HepG2 (cell line): Measurements from ENCODE around the gene YIF1A. TPM values are rescaled to one million over a fixed set of nuclear protein-coding genes. Genes with fewer than 3 reads are reported as not detected.
A peak's percentile ranks its signal among the peaks of the same experiment; 100 is the strongest.

Experiments used
- ARNT2 ChIP-seq: sonication (generic); formaldehyde crosslinking; IDR thresholded peaks from 2 replicates; pipeline ENCODE4 v1.8.0; 2022; ENCODE audit warnings: mild to moderate bottlenecking, low read depth, missing genetic modification reagents, moderate library complexity
- ETV5 ChIP-seq: IDR thresholded peaks from 2 replicates; pipeline ENCODE4 v1.6.1; 2018; ENCODE audit warnings: missing biosample characterization, missing genetic modification reagents, inconsistent platforms, borderline replicate concordance
- HCFC1 ChIP-seq: fragments of 150-350 bp; IDR thresholded peaks from 2 replicates; pipeline ENCODE4 v1.6.1; 2014; ENCODE audit warnings: low read depth, low read length
- IKZF5 ChIP-seq: IDR thresholded peaks from 2 replicates; pipeline ENCODE4 v1.6.1; 2018; ENCODE audit warnings: missing genetic modification reagents, mild to moderate bottlenecking, missing compliant biosample characterization
- LBX2 ChIP-seq: sonication (generic); formaldehyde crosslinking; IDR thresholded peaks from 2 replicates; pipeline ENCODE4 v1.5.0; 2020; ENCODE audit warnings: missing genetic modification reagents, mild to moderate bottlenecking, borderline replicate concordance
- MYC ChIP-seq: sonication (generic); formaldehyde crosslinking; IDR thresholded peaks from 2 replicates; pipeline ENCODE4 v1.9.0; 2021; ENCODE audit warnings: missing genetic modification reagents, borderline replicate concordance
- NFATC3 ChIP-seq: sonication (generic); formaldehyde crosslinking; IDR thresholded peaks from 2 replicates; pipeline ENCODE4 v1.5.1; 2020; ENCODE audit warnings: mild to moderate bottlenecking, missing genetic modification reagents
- NFIB ChIP-seq: sonication (generic); formaldehyde crosslinking; IDR thresholded peaks from 2 replicates; pipeline ENCODE4 v1.9.0; 2021; ENCODE audit warnings: missing genetic modification reagents, mild to moderate bottlenecking, borderline replicate concordance
- NFIC ChIP-seq: IDR thresholded peaks from 2 replicates; pipeline ENCODE4 v1.6.1; 2012; ENCODE audit warnings: mild to moderate bottlenecking, low read length, inconsistent platforms
- PITX1 ChIP-seq: sonication (generic); formaldehyde crosslinking; IDR thresholded peaks from 2 replicates; pipeline ENCODE4 v1.5.1; 2020; ENCODE audit warnings: mild to moderate bottlenecking, missing genetic modification reagents
- SMARCE1 ChIP-seq: fragments of 450-650 bp; IDR thresholded peaks from 2 replicates; pipeline ENCODE4 v1.6.1; 2017; ENCODE audit warnings: borderline replicate concordance
- TBP ChIP-seq: sonication (generic); formaldehyde crosslinking; IDR thresholded peaks from 2 replicates; pipeline ENCODE4 v1.5.0; 2020; ENCODE audit warnings: missing genetic modification reagents
- THAP9 ChIP-seq: sonication (generic); formaldehyde crosslinking; IDR thresholded peaks from 2 replicates; pipeline ENCODE4; 2020; ENCODE audit warnings: missing genetic modification reagents, mild to moderate bottlenecking, borderline replicate concordance
- YEATS4 ChIP-seq: sonication (generic); formaldehyde crosslinking; IDR thresholded peaks from 2 replicates; pipeline ENCODE4 v1.4.0; 2020; ENCODE audit warnings: missing genetic modification reagents, borderline replicate concordance
- ZC3H13 ChIP-seq: sonication (generic); formaldehyde crosslinking; IDR thresholded peaks from 2 replicates; pipeline ENCODE4 v1.8.1; 2023; ENCODE audit warnings: mild to moderate bottlenecking, missing genetic modification reagents, moderate library complexity
- ZFP37 ChIP-seq: sonication (generic); formaldehyde crosslinking; IDR thresholded peaks from 2 replicates; pipeline ENCODE4 v1.4.0; 2020; ENCODE audit warnings: missing genetic modification reagents, borderline replicate concordance
- ZFP82 ChIP-seq: sonication (generic); formaldehyde crosslinking; IDR thresholded peaks from 2 replicates; pipeline ENCODE4 v1.5.1; 2020; ENCODE audit warnings: mild to moderate bottlenecking, missing genetic modification reagents, borderline replicate concordance
- ZMYM2 ChIP-seq: sonication (generic); formaldehyde crosslinking; IDR thresholded peaks from 2 replicates; pipeline ENCODE4 v1.8.0; 2022; ENCODE audit warnings: mild to moderate bottlenecking, missing genetic modification reagents
- ZNF124 ChIP-seq: sonication (generic); formaldehyde crosslinking; IDR thresholded peaks from 2 replicates; pipeline ENCODE4 v1.4.0; 2020; ENCODE audit warnings: missing genetic modification reagents
- ZNF329 ChIP-seq: sonication (generic); formaldehyde crosslinking; IDR thresholded peaks from 2 replicates; pipeline ENCODE4 v1.9.0; 2021; ENCODE audit warnings: low read depth, mild to moderate bottlenecking, missing genetic modification reagents
- ZNF552 ChIP-seq: sonication (generic); formaldehyde crosslinking; IDR thresholded peaks from 2 replicates; pipeline ENCODE4 v1.9.0; 2022; ENCODE audit warnings: missing genetic modification reagents, mild to moderate bottlenecking, borderline replicate concordance
- ZNF569 ChIP-seq: sonication (generic); formaldehyde crosslinking; IDR thresholded peaks from 2 replicates; pipeline ENCODE4 v1.5.0; 2020; ENCODE audit warnings: mild to moderate bottlenecking, missing genetic modification reagents, moderate library complexity, borderline replicate concordance
- ZNF619 ChIP-seq: sonication (generic); formaldehyde crosslinking; IDR thresholded peaks from 2 replicates; pipeline ENCODE4 v1.4.0; 2020; ENCODE audit warnings: mild to moderate bottlenecking, missing genetic modification reagents
- ZNF724P ChIP-seq: sonication (generic); formaldehyde crosslinking; IDR thresholded peaks from 2 replicates; pipeline ENCODE4 v1.8.0; 2022; ENCODE audit warnings: missing genetic modification reagents, borderline replicate concordance
- ZNF790 ChIP-seq: sonication (generic); formaldehyde crosslinking; IDR thresholded peaks from 2 replicates; pipeline ENCODE4 v1.8.0; 2022; ENCODE audit warnings: missing genetic modification reagents, mild to moderate bottlenecking, borderline replicate concordance
- polyA plus RNA-seq, 8 experiments: library from polyadenylated mRNA; depleted of rRNA in 3 of 8; stranded (reverse) in 7 of 8; unstranded in 1 of 8; fragments of >200 nt; fragmentation: Illumina TruSeq in 4 of 8; extraction: Trizol in 4 of 8; gene quantifications; 2 replicates each; pipeline versions ENCODE4 v1.2.1 to v1.2.3, GENCODE V29; 2011 to 2016; ENCODE audit warnings: low read depth in 4 of 8, missing spikeins in 1 of 8, mixed read lengths in 1 of 8; ENCODE audit not compliant: insufficient read depth in 1 of 8
- total RNA-seq, 5 experiments: library from RNA; depleted of rRNA; stranded (reverse); fragments of >200 nt; fragmentation: Illumina TruSeq; extraction: Trizol; gene quantifications; 2 replicates each; pipeline ENCODE4 v1.2.3, GENCODE V29; 2016; ENCODE audit warnings: low read depth in 1 of 5

YIF1A gene
- total and polyA plus RNA-seq, 2 of the 13 experiments (the other 11 are each of a cell fraction or from before 2014, with no cell fraction given): 133 to 145 TPM

DNA sequence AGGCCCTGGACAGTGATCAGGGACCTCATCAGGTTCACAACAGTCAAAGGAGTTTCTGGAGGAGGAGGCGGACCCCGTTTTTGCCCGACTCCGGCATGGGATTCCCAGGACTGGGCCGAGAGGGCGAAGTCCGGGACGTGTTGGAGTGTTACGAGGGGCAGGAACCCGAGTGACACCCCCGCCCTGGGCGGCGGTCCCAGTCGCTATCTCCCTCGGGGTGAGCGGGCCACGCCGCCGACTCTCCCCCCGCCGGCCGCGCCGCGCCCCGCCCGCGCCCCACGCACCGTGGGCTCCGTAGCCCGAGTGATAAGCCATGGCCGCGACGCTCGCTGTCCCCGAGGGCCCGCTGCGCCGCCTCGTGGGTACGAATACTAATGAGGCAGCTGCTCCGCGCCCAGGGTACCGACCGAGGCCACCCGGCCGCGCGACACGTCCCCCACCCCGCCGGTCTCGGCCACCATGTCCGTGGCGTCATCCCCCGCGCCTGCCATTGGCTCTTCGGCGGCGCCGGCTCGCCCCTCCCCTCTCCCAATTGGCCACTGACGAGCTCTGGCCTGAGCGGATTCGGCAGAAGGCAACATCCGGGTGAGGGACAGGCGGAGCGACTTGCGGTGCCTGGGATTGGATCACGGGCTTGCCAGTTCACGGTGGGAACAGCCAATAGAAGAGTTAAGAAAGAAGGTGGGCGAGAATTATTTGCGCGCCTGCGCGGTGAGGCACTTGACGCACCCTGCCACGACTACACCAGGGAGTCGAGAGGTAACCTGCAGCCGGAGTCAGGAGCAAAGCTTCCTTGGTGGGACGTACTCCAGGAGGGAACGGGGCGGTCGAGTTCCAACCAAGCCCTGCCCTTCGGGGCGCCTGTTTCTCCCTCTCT is at the start of gene YIF1A (continued):
- TF ChIP-seq THAP9 (CRISPR knock-in tag): peak; percentile 86
- peak; percentile 71 for TF ChIP-seq LBX2
- peak; percentile 66; the same call in 1 of the 2 replicates for TF ChIP-seq ARNT2 (CRISPR knock-in tag)
- TF ChIP-seq IKZF5 (CRISPR knock-in tag): peak; percentile 39; the same call in 1 of the 2 replicates
- peak; percentile 93 for TF ChIP-seq MYC (CRISPR knock-in tag)
- 0 out of 2 replicates have a peak, but pooled peaks have one; percentile 1 for TF ChIP-seq ZNF790 (CRISPR knock-in tag)
- TF ChIP-seq ZFP37: no peak; the same call in 1 of the 2 replicates
- TF ChIP-seq ZFP82: no peak
- no peak; the same call in 1 of the 2 replicates for TF ChIP-seq PITX1
- TF ChIP-seq ZNF552: no peak
- peak; percentile 32; the same call in 1 of the 2 replicates for TF ChIP-seq HCFC1
- peak; percentile 87; the same call in 1 of the 2 replicates for TF ChIP-seq ZNF619
- no peak for TF ChIP-seq NFIB (CRISPR knock-in tag)
- no peak for TF ChIP-seq TBP (CRISPR knock-in tag)
- TF ChIP-seq YEATS4 (CRISPR knock-in tag): peak; percentile 98
- TF ChIP-seq NFIC: no peak
- 0 out of 2 replicates have a peak, but pooled peaks have one; percentile 17 for TF ChIP-seq ZNF124 (CRISPR knock-in tag)
- TF ChIP-seq SMARCE1: no peak
- peak; percentile 0; the same call in 1 of the 2 replicates for TF ChIP-seq ZNF724P (CRISPR knock-in tag)
- TF ChIP-seq ETV5 (CRISPR knock-in tag): no peak; the same call in 1 of the 2 replicates
- no peak for TF ChIP-seq ZNF569
- no peak; the same call in 1 of the 2 replicates for TF ChIP-seq NFATC3 (CRISPR knock-in tag)
- no peak; the same call in 1 of the 2 replicates for TF ChIP-seq ZC3H13 (CRISPR knock-in tag)
- no peak for TF ChIP-seq ZMYM2 (CRISPR knock-in tag)
- TF ChIP-seq ZNF329 (CRISPR knock-in tag): 0 out of 2 replicates have a peak, but pooled peaks have one; percentile 46
